Measurements from ENCODE around the gene COL5A3. TPM values are rescaled to one million over a fixed set of nuclear protein-coding genes. Genes with fewer than 3 reads are reported as not detected.

Gene COL5A3
- total and polyA plus RNA-seq, 3 donors from 2014 or later = 5.5 to 7.6 (median 7.0) TPM

DNA sequence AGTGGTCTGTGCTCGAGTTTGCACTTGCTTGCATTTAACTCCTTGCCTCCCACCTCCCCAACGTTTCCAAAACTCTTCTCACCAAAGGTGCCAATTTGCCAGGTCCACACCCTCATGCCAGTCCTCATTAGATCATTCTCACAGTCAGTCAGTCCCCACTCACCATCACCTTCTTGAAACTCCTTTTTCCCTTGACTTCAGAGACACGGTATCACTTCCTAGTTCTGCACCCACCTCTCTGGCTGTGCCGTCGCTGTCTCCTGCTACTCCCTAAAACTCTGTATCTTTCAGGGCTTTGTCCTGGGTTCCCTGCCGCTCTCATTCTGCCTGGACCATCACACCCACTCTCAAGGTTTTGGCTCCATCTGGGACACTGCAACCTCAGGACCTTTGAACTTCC lies 93.6 kb downstream of the COL5A3 start:
- 47 to 56% methylated on average over 6 of the region's 6 CpGs for WGBS, 2 donors
- intact Hi-C loops (cut with DNase I; ENCODE audit: low total_unique reads) = no loop called here
- Histone ChIP-seq H3K9me3 (no peaks in the 10 kb centered on the region), H3K27me3 (no peaks in the 10 kb centered on the region), H3K36me3 (ENCODE audit: low read depth, missing control alignments) (no peaks in the 10 kb centered on the region), H3K4me3 (no peak overlapping the region), H3K4me1 (peaks cover 4% of the 10 kb centered on the region), H3K27ac (no peak overlapping the region)
- no peak for DNase-seq
- no peak for TF ChIP-seq POLR2A (IDR thresholded peaks at IDR 0.05)
- TF ChIP-seq, protein P1, sequence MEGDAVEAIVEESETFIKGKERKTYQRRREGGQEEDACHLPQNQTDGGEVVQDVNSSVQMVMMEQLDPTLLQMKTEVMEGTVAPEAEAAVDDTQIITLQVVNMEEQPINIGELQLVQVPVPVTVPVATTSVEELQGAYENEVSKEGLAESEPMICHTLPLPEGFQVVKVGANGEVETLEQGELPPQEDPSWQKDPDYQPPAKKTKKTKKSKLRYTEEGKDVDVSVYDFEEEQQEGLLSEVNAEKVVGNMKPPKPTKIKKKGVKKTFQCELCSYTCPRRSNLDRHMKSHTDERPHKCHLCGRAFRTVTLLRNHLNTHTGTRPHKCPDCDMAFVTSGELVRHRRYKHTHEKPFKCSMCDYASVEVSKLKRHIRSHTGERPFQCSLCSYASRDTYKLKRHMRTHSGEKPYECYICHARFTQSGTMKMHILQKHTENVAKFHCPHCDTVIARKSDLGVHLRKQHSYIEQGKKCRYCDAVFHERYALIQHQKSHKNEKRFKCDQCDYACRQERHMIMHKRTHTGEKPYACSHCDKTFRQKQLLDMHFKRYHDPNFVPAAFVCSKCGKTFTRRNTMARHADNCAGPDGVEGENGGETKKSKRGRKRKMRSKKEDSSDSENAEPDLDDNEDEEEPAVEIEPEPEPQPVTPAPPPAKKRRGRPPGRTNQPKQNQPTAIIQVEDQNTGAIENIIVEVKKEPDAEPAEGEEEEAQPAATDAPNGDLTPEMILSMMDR (IDR thresholded peaks at IDR 0.05) = no peak

DNA sequence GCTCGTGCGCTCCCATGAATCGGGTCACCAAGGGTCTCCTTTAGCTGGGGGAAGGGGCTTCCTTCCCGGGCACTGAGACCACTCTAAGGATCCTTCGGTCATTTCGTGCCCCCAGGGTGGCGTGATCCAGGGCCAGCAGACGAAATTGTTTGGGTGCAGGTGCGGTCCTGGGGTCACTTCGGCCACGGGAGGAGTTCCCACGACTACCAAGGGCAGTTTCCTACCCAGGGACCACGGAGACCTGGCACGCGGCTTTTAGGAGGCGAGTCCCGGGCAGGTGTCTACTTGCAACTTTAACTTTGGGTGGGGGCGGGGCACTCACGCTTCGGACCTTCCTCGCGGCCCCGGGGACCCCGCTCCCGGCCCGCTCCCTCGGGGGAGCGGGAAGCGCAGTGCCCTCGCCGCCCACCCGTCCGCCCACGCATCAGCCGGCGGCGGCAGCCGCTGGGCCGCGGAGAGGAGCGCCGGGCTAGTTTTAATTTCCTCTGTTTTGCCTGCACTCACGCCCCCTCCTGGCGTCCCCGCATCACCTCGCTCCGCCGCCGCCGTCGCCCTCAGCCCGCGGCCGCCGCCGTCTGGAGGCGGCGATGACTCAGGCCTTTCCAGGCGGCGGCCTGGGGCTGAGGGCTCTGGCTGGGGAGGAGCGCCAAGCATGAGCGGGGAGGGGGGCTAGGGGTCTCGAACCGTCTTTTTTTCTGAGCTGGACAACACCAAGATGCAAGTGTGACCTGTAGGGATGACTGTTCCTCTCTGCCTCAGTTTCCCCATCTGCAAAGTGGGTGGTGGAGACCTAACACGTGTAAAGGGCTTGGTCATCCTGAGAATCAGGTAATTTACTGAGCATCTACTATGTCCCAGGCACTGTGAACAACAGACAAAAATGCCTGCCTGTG lies 95.7 kb downstream of the COL5A3 start:
- H3K4me3 ChIP-seq = peak overlapping the region; percentile 51 to 53
- no peak overlapping the region for H3K27ac ChIP-seq
- H3K36me3 ChIP-seq (ENCODE audit: low read depth, missing control alignments) = no peaks in the 10 kb centered on the region
- TF ChIP-seq POLR2A (IDR thresholded peaks at IDR 0.05) = no peak
- TF ChIP-seq, protein P1 (IDR thresholded peaks at IDR 0.05) = peak; percentile 29 to 62 (median 50)
- H3K27me3 ChIP-seq = no peaks in the 10 kb centered on the region
- peak; percentile 79 for DNase-seq
- peaks cover 4% of the 10 kb centered on the region for H3K4me1 ChIP-seq
- 1 to 9% methylated on average over 1 to 24 of the region's 65 CpGs for WGBS, 2 donors
- intact Hi-C loops (cut with DNase I; ENCODE audit: low total_unique reads) = no loop called here
- H3K9me3 ChIP-seq = no peaks in the 10 kb centered on the region

DNA sequence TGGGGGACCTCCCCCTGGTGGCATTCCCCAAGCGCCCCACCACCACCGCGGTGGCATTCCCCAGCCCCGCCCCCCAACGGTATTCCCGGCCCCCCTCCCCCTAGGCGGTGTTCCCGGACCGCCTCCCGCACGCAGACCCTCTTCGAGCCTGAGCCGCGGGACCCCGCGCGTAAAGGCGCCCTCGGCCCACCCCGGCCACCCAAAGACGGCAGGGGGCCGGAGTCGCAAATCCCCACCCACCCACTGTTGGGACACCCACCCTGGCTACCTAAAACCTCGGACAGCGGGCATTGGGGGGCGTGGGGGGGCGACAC lies 96.3 kb downstream of the COL5A3 start:
- H3K27me3 ChIP-seq = no peaks in the 10 kb centered on the region
- WGBS, 2 donors = 1% methylated on average over 19 of the region's 27 CpGs; no CpG with 5 or more reads in 1 of the 2 donors
- no peaks in the 10 kb centered on the region for H3K9me3 ChIP-seq
- DNase-seq = no peak
- no peak overlapping the region for H3K27ac ChIP-seq
- TF ChIP-seq, protein P1 (IDR thresholded peaks at IDR 0.05) = no peak
- TF ChIP-seq POLR2A (IDR thresholded peaks at IDR 0.05) = no peak
- peaks cover 4% of the 10 kb centered on the region for H3K4me1 ChIP-seq
- H3K4me3 ChIP-seq = peak overlapping the region; percentile 51 to 53
- intact Hi-C loops (cut with DNase I; ENCODE audit: low total_unique reads) = no loop called here
- H3K36me3 ChIP-seq (ENCODE audit: low read depth, missing control alignments) = no peaks in the 10 kb centered on the region

DNA sequence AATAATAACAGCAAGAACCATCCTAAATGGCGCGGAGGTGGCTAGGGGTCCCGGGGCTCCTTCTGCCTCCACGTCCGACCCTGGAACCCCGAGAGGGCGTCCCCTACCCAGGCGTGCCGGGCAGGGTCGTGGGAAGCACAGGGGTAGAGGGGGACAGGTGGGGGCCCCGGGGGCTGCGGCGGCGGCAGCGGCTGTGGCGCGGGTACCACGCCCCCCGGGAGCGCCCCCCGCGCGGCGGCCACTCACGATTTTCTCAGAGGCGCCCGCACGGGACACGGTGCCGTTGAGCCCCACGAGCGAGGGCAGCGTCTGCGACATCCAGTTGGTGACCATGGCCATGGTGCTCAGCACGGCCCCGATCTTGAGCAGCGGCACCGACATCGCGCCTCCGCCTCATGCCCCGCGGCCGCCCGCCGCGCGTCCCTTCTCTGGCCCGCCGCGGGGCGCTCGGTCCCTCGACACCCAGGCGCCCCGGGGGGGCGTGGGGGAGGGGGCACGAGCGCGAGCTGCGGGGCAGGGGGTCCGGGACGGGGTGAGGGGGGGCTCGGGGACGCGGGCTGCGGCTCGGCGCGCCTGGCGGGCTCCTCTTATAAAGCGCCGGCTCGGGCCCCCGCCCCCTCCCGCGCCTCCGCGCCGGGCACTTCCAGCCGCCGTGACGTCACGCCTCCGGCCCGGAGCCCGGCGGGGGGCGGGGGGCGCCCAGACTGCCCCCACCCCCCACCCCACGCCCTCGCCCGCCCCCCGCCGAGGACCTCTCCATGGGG lies 96.9 kb downstream of the COL5A3 start:
- intact Hi-C loops (cut with DNase I; ENCODE audit: low total_unique reads) = no loop called here
- DNase-seq = peak; percentile 36
- peak overlapping the region; percentile 51 to 53 for H3K4me3 ChIP-seq
- WGBS, 2 donors = 10 to 12% methylated on average over 7 to 33 of the region's 95 CpGs
- no peaks in the 10 kb centered on the region for H3K36me3 ChIP-seq (ENCODE audit: low read depth, missing control alignments)
- TF ChIP-seq, protein P1 (IDR thresholded peaks at IDR 0.05) = no peak
- no peak for TF ChIP-seq POLR2A (IDR thresholded peaks at IDR 0.05)
- no peak overlapping the region for H3K27ac ChIP-seq
- no peaks in the 10 kb centered on the region for H3K27me3 ChIP-seq
- peaks cover 4% of the 10 kb centered on the region for H3K4me1 ChIP-seq
- H3K9me3 ChIP-seq = no peaks in the 10 kb centered on the region

Measured in testis (tissue), 3 donors.